Omental fat pad (tissue), 4 donors: ENCODE measurements around the gene COPS2. TPM values are rescaled to one million over a fixed set of nuclear protein-coding genes. Genes with fewer than 3 reads are reported as not detected.

Experiments used
- ATAC-seq: fragments of 150-250 bp; one replicate; pipeline ENCODE4 v1.9.1; 2016; ENCODE audit warnings: mild to moderate bottlenecking, moderate library complexity; ENCODE audit not compliant: low FRiP score
- DNase-seq: peaks from one replicate; pipeline ENCODE4 v3.0.0-alpha.2; 2019; ENCODE audit warnings: low spot score
- CTCF ChIP-seq, 3 donors: fragments of 450-650 bp; IDR thresholded peaks; one replicate each; pipeline ENCODE4 v1.5.1; 2016 to 2017; ENCODE audit warnings: antibody characterized with exemption in 3 of 3, mild to moderate bottlenecking in 3 of 3, moderate library complexity in 2 of 3
- total RNA-seq, 4 donors: library from RNA; depleted of rRNA; stranded (reverse); fragments of >200 nt; gene quantifications; one replicate each; pipeline ENCODE4 v1.1.0, GENCODE V29; 2016

Gene COPS2
- total RNA-seq, 4 donors from 2014 or later, result 58.8 to 70.5 (median 60.4) TPM

GRCh38 chr15:49155834-49156627 lies 632 bp upstream of the COPS2 start:
- DNase-seq, result no peak
- TF ChIP-seq CTCF (IDR thresholded peaks at IDR 0.05), result no peak
- peak; percentile 11 for ATAC-seq

- DNase-seq (no peak), ATAC-seq (no peak)
- no peak for TF ChIP-seq CTCF (IDR thresholded peaks at IDR 0.05)
Observed at GRCh38 chr15:49154799-49155109, 645 bp downstream of the COPS2 start.

GRCh38 chr15:49154359-49154758 lies 1.0 kb downstream of the COPS2 start:
- no peak for DNase-seq
- ATAC-seq, result no peak
- no peak for TF ChIP-seq CTCF (IDR thresholded peaks at IDR 0.05)

GRCh38 chr15:49152552-49153312 lies 2.7 kb downstream of the COPS2 start:
- no peak for ATAC-seq
- TF ChIP-seq CTCF (IDR thresholded peaks at IDR 0.05), result no peak
- no peak for DNase-seq

GRCh38 chr15:49151831-49152230 lies 3.6 kb downstream of the COPS2 start:
- no peak for TF ChIP-seq CTCF (IDR thresholded peaks at IDR 0.05)
- ATAC-seq (no peak), DNase-seq (no peak)

- DNase-seq (no peak), ATAC-seq (no peak)
- no peak for TF ChIP-seq CTCF (IDR thresholded peaks at IDR 0.05)
Observed at GRCh38 chr15:49148727-49149126, 6.7 kb downstream of the COPS2 start.

- TF ChIP-seq CTCF (IDR thresholded peaks at IDR 0.05), result no peak
- DNase-seq (no peak), ATAC-seq (no peak)
Observed at GRCh38 chr15:49148298-49148697, 7.1 kb downstream of the COPS2 start.
